ENCODE measurements around the gene SPAG17. TPM values are rescaled to one million over a fixed set of nuclear protein-coding genes. Genes with fewer than 3 reads are reported as not detected.

Gene SPAG17
- polyA plus RNA-seq, 1 donor from 2014 or later, result 0.25 TPM

DNA sequence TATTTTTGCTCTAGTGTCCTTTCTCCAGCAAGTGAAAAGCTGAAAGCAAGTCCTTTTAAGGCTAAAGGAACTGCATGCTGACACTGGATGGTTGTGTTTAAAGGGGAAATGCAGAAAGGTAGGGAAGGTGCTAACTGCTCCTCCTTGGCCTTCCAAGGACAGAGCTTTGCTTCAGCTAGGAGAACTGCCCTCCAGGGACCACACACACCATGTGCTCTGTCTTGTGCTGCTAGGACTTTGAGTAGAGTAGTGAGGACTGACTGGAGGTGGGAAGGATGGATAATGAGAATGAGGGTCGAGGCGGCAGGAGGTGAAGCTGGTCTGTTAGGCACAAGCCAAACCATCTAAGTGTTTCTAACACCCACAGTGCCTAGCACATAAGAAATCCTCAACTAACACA is 177.6 kb downstream of the SPAG17 start:
- Histone ChIP-seq H2AFZ (ENCODE audit: low read depth, low read length) (no peak overlapping the region), H3K9me2 (ENCODE audit: insufficient read depth, low read length) (no peaks in the 10 kb centered on the region), H4K20me1 (ENCODE audit: insufficient read depth) (no peaks in the 10 kb centered on the region), H3K9ac (ENCODE audit: low read length) (no peak overlapping the region), H3F3A (ENCODE audit: insufficient read depth, low read length, poor library complexity, severe bottlenecking) (no peaks in the 10 kb centered on the region), H3K27ac (ENCODE audit: low read length) (no peak overlapping the region), H3K27me3 (ENCODE audit: insufficient read depth, low read depth, low read length) (no peaks in the 10 kb centered on the region), H3K9me3 (ENCODE audit: low read length) (no peaks in the 10 kb centered on the region), H3K36me3 (ENCODE audit: insufficient read depth, low read length) (no peaks in the 10 kb centered on the region), H3K4me3 (ENCODE audit: low read length) (no peak overlapping the region), H3K4me2 (ENCODE audit: low read length) (no peak overlapping the region), H3K79me2 (replicated peaks; ENCODE audit: insufficient read depth, low read length) (no peaks in the 10 kb centered on the region)
- TF ChIP-seq TAF1 (IDR thresholded peaks at IDR 0.05; ENCODE audit: low read depth) (no peak), RAD21 (conservative IDR thresholded peaks at IDR 0.05) (no peak)
- TF ChIP-seq, protein P1, sequence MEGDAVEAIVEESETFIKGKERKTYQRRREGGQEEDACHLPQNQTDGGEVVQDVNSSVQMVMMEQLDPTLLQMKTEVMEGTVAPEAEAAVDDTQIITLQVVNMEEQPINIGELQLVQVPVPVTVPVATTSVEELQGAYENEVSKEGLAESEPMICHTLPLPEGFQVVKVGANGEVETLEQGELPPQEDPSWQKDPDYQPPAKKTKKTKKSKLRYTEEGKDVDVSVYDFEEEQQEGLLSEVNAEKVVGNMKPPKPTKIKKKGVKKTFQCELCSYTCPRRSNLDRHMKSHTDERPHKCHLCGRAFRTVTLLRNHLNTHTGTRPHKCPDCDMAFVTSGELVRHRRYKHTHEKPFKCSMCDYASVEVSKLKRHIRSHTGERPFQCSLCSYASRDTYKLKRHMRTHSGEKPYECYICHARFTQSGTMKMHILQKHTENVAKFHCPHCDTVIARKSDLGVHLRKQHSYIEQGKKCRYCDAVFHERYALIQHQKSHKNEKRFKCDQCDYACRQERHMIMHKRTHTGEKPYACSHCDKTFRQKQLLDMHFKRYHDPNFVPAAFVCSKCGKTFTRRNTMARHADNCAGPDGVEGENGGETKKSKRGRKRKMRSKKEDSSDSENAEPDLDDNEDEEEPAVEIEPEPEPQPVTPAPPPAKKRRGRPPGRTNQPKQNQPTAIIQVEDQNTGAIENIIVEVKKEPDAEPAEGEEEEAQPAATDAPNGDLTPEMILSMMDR (IDR thresholded peaks at IDR 0.05; ENCODE audit: poor library complexity, severe bottlenecking), result no peak

DNA sequence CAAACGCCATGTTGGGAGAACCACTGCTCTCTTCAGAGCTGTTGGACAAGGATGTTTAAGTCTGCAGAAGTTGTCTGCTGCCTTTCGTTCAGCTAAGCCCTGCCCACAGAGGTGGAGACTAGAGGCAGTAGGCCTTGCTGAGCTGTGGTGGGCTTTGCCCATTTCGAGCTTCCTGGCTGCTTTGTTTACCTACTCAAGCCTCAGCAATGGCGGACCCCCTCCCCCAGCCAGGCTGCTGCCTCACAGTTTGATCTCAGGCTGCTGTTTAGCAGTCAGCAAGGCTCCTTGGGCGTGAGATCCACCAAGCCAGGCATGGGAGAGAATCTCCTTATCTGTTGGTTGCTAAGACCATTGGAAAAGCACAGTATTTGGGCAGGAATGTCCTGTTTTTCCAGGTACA is 180.7 kb downstream of the SPAG17 start:
- Histone ChIP-seq H3K36me3 (ENCODE audit: insufficient read depth, low read length) (no peaks in the 10 kb centered on the region), H3K9ac (ENCODE audit: low read length) (no peak overlapping the region), H3K9me3 (ENCODE audit: low read length) (no peaks in the 10 kb centered on the region), H3K27me3 (ENCODE audit: insufficient read depth, low read depth, low read length) (no peaks in the 10 kb centered on the region), H3K9me2 (ENCODE audit: insufficient read depth, low read length) (no peaks in the 10 kb centered on the region), H2AFZ (ENCODE audit: low read depth, low read length) (no peak overlapping the region), H3K27ac (ENCODE audit: low read length) (no peak overlapping the region), H3F3A (ENCODE audit: insufficient read depth, low read length, poor library complexity, severe bottlenecking) (no peaks in the 10 kb centered on the region), H3K4me3 (ENCODE audit: low read length) (no peak overlapping the region), H3K79me2 (replicated peaks; ENCODE audit: insufficient read depth, low read length) (no peaks in the 10 kb centered on the region), H4K20me1 (ENCODE audit: insufficient read depth) (no peaks in the 10 kb centered on the region), H3K4me2 (ENCODE audit: low read length) (no peak overlapping the region)
- no peak for TF ChIP-seq EP300 (conservative IDR thresholded peaks at IDR 0.05; ENCODE audit: poor library complexity, severe bottlenecking)
- no peak for TF ChIP-seq RAD21 (conservative IDR thresholded peaks at IDR 0.05)
- TF ChIP-seq, protein P2, sequence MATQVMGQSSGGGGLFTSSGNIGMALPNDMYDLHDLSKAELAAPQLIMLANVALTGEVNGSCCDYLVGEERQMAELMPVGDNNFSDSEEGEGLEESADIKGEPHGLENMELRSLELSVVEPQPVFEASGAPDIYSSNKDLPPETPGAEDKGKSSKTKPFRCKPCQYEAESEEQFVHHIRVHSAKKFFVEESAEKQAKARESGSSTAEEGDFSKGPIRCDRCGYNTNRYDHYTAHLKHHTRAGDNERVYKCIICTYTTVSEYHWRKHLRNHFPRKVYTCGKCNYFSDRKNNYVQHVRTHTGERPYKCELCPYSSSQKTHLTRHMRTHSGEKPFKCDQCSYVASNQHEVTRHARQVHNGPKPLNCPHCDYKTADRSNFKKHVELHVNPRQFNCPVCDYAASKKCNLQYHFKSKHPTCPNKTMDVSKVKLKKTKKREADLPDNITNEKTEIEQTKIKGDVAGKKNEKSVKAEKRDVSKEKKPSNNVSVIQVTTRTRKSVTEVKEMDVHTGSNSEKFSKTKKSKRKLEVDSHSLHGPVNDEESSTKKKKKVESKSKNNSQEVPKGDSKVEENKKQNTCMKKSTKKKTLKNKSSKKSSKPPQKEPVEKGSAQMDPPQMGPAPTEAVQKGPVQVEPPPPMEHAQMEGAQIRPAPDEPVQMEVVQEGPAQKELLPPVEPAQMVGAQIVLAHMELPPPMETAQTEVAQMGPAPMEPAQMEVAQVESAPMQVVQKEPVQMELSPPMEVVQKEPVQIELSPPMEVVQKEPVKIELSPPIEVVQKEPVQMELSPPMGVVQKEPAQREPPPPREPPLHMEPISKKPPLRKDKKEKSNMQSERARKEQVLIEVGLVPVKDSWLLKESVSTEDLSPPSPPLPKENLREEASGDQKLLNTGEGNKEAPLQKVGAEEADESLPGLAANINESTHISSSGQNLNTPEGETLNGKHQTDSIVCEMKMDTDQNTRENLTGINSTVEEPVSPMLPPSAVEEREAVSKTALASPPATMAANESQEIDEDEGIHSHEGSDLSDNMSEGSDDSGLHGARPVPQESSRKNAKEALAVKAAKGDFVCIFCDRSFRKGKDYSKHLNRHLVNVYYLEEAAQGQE (IDR thresholded peaks at IDR 0.05; ENCODE audit: borderline replicate concordance), result no peak
- no peak for TF ChIP-seq POLR2AphosphoS5 (IDR thresholded peaks at IDR 0.05)
- no peak for TF ChIP-seq EZH2 (IDR thresholded peaks at IDR 0.05; ENCODE audit: borderline replicate concordance, insufficient read depth, low read length, poor library complexity, severe bottlenecking)
- TF ChIP-seq, protein P1 (IDR thresholded peaks at IDR 0.05; ENCODE audit: poor library complexity, severe bottlenecking), result no peak
- no peak for TF ChIP-seq TAF1 (IDR thresholded peaks at IDR 0.05; ENCODE audit: low read depth)
- no peak for TF ChIP-seq SMC3 (conservative IDR thresholded peaks at IDR 0.05; ENCODE audit: poor library complexity)
- TF ChIP-seq MXI1 (conservative IDR thresholded peaks at IDR 0.05; ENCODE audit: poor library complexity, severe bottlenecking), result no peak

Measured in neural cell (in vitro differentiated cells).